ENCODE measurements around the gene EHBP1.

Gene EHBP1

GRCh38 chr2:62873603-62874002, 168.1 kb downstream of the EHBP1 start:
- no peak for DNase-seq (ENCODE audit: low read depth)
- TF ChIP-seq, protein P1, sequence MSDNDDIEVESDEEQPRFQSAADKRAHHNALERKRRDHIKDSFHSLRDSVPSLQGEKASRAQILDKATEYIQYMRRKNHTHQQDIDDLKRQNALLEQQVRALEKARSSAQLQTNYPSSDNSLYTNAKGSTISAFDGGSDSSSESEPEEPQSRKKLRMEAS (IDR thresholded peaks at IDR 0.05; ENCODE audit: low read depth, low read length) = no peak
- no peak for TF ChIP-seq MYC (IDR thresholded peaks at IDR 0.05; ENCODE audit: low read depth, low read length)
- TF ChIP-seq CTCF (IDR thresholded peaks at IDR 0.05; ENCODE audit: low read depth, low read length) = no peak
- TF ChIP-seq POLR2A (IDR thresholded peaks at IDR 0.05; ENCODE audit: extremely low read depth, insufficient read length) = no peak
- H3K4me3 ChIP-seq (ENCODE audit: low read depth, low read length) = no peak overlapping the region

DNA sequence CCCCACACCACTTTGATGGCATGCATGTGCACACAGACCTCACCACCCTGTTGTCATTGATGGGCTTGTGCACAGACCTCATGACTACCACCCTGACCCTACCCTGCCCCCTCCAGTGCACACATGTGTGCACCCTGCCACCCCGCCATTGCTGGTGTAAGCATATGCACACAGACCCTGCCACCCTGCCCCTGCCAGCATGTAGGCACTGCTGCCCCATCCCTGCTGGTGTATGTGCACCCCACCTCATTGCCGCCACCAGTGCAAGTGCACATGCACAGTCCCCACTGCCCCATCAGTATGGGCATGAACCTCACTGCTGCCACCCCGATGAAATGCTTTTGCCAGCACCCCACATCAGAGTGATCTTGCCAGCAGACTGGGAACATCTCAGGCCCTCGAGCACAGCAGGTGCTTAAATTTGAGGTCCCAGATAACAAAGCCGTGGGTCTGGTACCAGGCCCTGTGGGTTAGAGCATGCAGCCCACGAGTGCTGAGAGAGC, 169.4 kb downstream of the EHBP1 start:
- no peak for DNase-seq (ENCODE audit: low read depth)
- H3K4me3 ChIP-seq (ENCODE audit: low read depth, low read length) = no peak overlapping the region
- TF ChIP-seq CTCF (IDR thresholded peaks at IDR 0.05; ENCODE audit: low read depth, low read length) (no peak), POLR2A (IDR thresholded peaks at IDR 0.05; ENCODE audit: extremely low read depth, insufficient read length) (no peak), MYC (IDR thresholded peaks at IDR 0.05; ENCODE audit: low read depth, low read length) (no peak)
- TF ChIP-seq, protein P1 (IDR thresholded peaks at IDR 0.05; ENCODE audit: low read depth, low read length) = no peak

DNA sequence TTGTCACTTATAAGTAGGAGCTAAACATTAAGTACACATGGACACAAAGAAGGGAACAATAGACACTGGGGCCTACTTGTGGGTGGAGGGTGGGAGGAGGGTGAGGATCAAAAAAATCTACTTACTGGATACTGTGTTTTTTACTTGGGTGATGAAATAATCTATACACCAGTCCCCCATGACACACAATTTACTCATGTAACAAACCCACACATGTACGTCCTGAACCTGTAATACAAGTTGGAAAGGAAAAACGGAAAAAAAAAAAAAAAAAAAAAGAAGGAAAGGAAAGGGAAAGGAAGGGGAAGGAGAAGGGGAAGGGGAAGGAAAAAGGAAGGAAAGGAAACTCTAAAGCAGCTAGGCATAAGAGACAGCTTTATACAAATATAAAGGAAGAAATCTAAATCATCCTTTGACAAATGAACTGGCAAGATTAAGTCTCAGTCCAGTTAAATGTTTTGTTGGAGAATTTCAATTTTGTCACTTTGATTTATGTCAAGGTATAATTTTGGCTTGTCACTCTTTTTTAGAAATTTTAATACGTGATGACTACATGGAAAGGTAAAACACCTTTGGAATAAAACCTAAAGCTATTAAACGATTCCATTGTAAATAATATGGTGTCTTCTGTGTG, 175.8 kb downstream of the EHBP1 start:
- H3K4me3 ChIP-seq (ENCODE audit: low read depth, low read length) = no peak overlapping the region
- TF ChIP-seq MYC (IDR thresholded peaks at IDR 0.05; ENCODE audit: low read depth, low read length) (no peak), CTCF (IDR thresholded peaks at IDR 0.05; ENCODE audit: low read depth, low read length) (no peak), POLR2A (IDR thresholded peaks at IDR 0.05; ENCODE audit: extremely low read depth, insufficient read length) (no peak)
- TF ChIP-seq, protein P1 (IDR thresholded peaks at IDR 0.05; ENCODE audit: low read depth, low read length) = no peak
- DNase-seq (ENCODE audit: low read depth) = no peak

- no peak overlapping the region for H3K4me3 ChIP-seq (ENCODE audit: low read depth, low read length)
- DNase-seq (ENCODE audit: low read depth) = no peak
- TF ChIP-seq CTCF (IDR thresholded peaks at IDR 0.05; ENCODE audit: low read depth, low read length) (no peak), POLR2A (IDR thresholded peaks at IDR 0.05; ENCODE audit: extremely low read depth, insufficient read length) (no peak), MYC (IDR thresholded peaks at IDR 0.05; ENCODE audit: low read depth, low read length) (no peak)
- TF ChIP-seq, protein P1 (IDR thresholded peaks at IDR 0.05; ENCODE audit: low read depth, low read length) = no peak
Measured at GRCh38 chr2:62883629-62884028, 178.1 kb downstream of the EHBP1 start.

- no peak overlapping the region for H3K4me3 ChIP-seq (ENCODE audit: low read depth, low read length)
- DNase-seq (ENCODE audit: low read depth) = no peak
- TF ChIP-seq, protein P1 (IDR thresholded peaks at IDR 0.05; ENCODE audit: low read depth, low read length) = no peak
- TF ChIP-seq CTCF (IDR thresholded peaks at IDR 0.05; ENCODE audit: low read depth, low read length) = no peak
Measured at GRCh38 chr2:62884086-62884485, 178.6 kb downstream of the EHBP1 start.
